Measurements from ENCODE around the gene ZNF236.

Gene ZNF236

DNA sequence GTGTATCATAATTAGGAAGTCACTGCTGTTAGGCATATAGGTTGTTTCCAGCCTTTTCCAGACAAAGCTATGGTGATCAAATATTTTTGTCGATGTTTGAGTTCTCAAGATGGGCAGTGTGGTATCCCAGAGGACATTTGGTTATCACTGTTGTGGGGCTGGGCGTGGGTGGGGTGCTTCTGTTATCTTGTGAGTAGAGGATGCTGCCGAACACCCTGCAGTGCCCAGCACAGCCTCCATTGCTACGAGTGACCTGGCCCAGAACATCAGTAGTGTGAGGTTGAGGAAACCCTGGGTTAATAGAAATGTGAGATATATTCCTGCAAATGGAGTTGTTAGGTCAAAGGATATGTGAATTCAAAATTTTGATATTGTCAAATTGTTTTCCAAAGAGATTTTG is 33.2 kb downstream of the ZNF236 start:
- TF ChIP-seq, protein P1, sequence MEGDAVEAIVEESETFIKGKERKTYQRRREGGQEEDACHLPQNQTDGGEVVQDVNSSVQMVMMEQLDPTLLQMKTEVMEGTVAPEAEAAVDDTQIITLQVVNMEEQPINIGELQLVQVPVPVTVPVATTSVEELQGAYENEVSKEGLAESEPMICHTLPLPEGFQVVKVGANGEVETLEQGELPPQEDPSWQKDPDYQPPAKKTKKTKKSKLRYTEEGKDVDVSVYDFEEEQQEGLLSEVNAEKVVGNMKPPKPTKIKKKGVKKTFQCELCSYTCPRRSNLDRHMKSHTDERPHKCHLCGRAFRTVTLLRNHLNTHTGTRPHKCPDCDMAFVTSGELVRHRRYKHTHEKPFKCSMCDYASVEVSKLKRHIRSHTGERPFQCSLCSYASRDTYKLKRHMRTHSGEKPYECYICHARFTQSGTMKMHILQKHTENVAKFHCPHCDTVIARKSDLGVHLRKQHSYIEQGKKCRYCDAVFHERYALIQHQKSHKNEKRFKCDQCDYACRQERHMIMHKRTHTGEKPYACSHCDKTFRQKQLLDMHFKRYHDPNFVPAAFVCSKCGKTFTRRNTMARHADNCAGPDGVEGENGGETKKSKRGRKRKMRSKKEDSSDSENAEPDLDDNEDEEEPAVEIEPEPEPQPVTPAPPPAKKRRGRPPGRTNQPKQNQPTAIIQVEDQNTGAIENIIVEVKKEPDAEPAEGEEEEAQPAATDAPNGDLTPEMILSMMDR (IDR thresholded peaks at IDR 0.05; ENCODE audit: low read length), result no peak
- TF ChIP-seq EZH2 (IDR thresholded peaks at IDR 0.05; ENCODE audit: borderline replicate concordance, low read length), result no peak
- H3K9ac ChIP-seq (ENCODE audit: low read length), result no peak overlapping the region
- no peaks in the 10 kb centered on the region for H3K9me3 ChIP-seq (ENCODE audit: low read length)
- peaks cover 2% of the 10 kb centered on the region; the same call in 1 of the 2 replicates for H3K79me2 ChIP-seq (ENCODE audit: insufficient read depth, low read length)
- no peak overlapping the region for H3K27ac ChIP-seq (ENCODE audit: low read depth, low read length, poor library complexity, severe bottlenecking)
- no peaks in the 10 kb centered on the region for H3K4me1 ChIP-seq (ENCODE audit: insufficient read depth, low read length, severe bottlenecking)
- H4K20me1 ChIP-seq (ENCODE audit: insufficient read depth, low read length), result no peaks in the 10 kb centered on the region
- H2AFZ ChIP-seq (ENCODE audit: low read length), result no peak overlapping the region
- H3K4me2 ChIP-seq (ENCODE audit: low read length), result no peak overlapping the region
- no peaks in the 10 kb centered on the region for H3F3A ChIP-seq (ENCODE audit: insufficient read depth, low read length)
- H3K9me2 ChIP-seq (ENCODE audit: low read depth, low read length), result no peaks in the 10 kb centered on the region
- H3K36me3 ChIP-seq (ENCODE audit: insufficient read depth, low read length), result peaks cover 41% of the 10 kb centered on the region
- no peak overlapping the region for H3K4me3 ChIP-seq (ENCODE audit: low read depth, low read length, poor library complexity, severe bottlenecking)
- H3K27me3 ChIP-seq (ENCODE audit: insufficient read depth, low read length), result no peaks in the 10 kb centered on the region

DNA sequence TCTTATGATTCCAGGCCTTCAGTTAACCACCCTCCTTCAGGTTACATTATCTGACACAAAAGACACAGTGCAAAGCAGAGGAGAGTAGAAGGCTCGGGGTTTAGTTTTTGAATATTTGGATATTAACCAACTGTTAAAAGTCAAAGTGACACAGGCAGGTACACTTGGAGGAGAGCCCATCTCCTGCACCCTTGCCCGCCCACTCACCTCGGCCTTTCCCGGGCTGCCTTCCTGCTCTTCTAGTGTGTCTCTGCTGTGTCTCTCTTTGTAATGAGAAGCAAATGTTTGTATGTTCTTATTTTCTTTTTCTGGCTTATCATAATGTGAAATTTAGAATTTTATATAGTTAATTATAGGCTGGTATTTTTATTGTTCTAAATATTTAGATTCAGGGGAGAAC is 35.1 kb downstream of the ZNF236 start:
- Histone ChIP-seq H3K9me3 (ENCODE audit: low read length) (no peaks in the 10 kb centered on the region), H3K9ac (ENCODE audit: low read length) (no peak overlapping the region), H3K4me2 (ENCODE audit: low read length) (no peak overlapping the region), H3K4me1 (ENCODE audit: insufficient read depth, low read length, severe bottlenecking) (no peaks in the 10 kb centered on the region), H3K27ac (ENCODE audit: low read depth, low read length, poor library complexity, severe bottlenecking) (no peak overlapping the region), H4K20me1 (ENCODE audit: insufficient read depth, low read length) (no peaks in the 10 kb centered on the region), H3K36me3 (ENCODE audit: insufficient read depth, low read length) (peaks cover 43% of the 10 kb centered on the region), H2AFZ (ENCODE audit: low read length) (no peak overlapping the region), H3K27me3 (ENCODE audit: insufficient read depth, low read length) (no peaks in the 10 kb centered on the region), H3K79me2 (ENCODE audit: insufficient read depth, low read length) (no peaks in the 10 kb centered on the region), H3K4me3 (ENCODE audit: low read depth, low read length, poor library complexity, severe bottlenecking) (no peak overlapping the region), H3K9me2 (ENCODE audit: low read depth, low read length) (no peaks in the 10 kb centered on the region), H3F3A (ENCODE audit: insufficient read depth, low read length) (no peaks in the 10 kb centered on the region)
- TF ChIP-seq EZH2 (IDR thresholded peaks at IDR 0.05; ENCODE audit: borderline replicate concordance, low read length), result no peak
- TF ChIP-seq, protein P1 (IDR thresholded peaks at IDR 0.05; ENCODE audit: low read length), result no peak

DNA sequence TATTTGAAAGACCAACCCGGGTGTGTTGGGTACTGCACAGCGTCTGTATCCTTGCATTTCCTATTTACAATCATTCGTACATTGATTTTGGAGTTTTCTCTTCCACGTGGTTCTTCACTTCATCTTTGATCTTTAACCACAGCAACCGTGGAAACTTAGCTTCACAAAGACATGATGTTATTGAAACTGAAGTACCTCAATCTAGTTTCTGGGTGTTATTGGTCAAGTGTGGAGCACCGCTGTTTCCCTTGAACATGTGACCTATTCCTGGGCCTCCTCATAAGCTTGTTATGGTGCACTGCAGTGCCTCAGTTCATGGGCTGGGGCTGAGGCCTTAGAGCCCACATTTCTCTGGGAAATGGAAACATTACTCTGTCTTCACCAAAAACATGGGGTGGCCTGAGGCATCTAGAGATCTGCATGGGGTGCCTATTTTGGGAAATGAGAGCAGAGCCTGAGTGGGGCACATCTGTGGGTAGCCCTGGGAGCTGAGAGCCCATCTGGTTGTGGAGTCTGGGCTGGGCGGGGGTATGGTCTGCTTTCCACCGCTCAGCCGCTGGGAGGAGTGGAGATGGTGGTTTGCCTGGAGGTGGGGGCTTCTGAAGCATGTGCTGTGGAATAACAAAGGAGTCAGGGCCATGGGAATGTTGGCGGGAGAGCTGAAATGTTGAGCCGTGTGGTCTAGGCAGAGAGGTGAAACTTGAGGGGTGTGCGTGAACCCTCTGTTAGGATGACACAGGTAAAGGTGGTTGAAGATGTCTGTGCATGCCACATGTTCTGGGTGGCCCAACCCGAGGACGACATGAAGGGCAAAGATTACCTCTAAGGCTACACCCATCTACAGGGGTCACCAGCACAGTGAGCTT is 37.4 kb downstream of the ZNF236 start:
- Histone ChIP-seq H3K27ac (ENCODE audit: low read depth, low read length, poor library complexity, severe bottlenecking) (no peak overlapping the region), H3K4me3 (ENCODE audit: low read depth, low read length, poor library complexity, severe bottlenecking) (no peak overlapping the region), H3K9ac (ENCODE audit: low read length) (no peak overlapping the region), H3K9me3 (ENCODE audit: low read length) (no peaks in the 10 kb centered on the region), H3K36me3 (ENCODE audit: insufficient read depth, low read length) (peaks cover 51% of the 10 kb centered on the region), H3K4me2 (ENCODE audit: low read length) (no peak overlapping the region), H3K27me3 (ENCODE audit: insufficient read depth, low read length) (no peaks in the 10 kb centered on the region), H3F3A (ENCODE audit: insufficient read depth, low read length) (no peaks in the 10 kb centered on the region), H3K4me1 (ENCODE audit: insufficient read depth, low read length, severe bottlenecking) (no peaks in the 10 kb centered on the region), H2AFZ (ENCODE audit: low read length) (no peak overlapping the region), H3K79me2 (ENCODE audit: insufficient read depth, low read length) (no peaks in the 10 kb centered on the region), H4K20me1 (ENCODE audit: insufficient read depth, low read length) (no peaks in the 10 kb centered on the region), H3K9me2 (ENCODE audit: low read depth, low read length) (no peaks in the 10 kb centered on the region)
- no peak for TF ChIP-seq EZH2 (IDR thresholded peaks at IDR 0.05; ENCODE audit: borderline replicate concordance, low read length)
- TF ChIP-seq, protein P1 (IDR thresholded peaks at IDR 0.05; ENCODE audit: low read length), result no peak
